ENCODE data around the gene DDX51. TPM values are rescaled to one million over a fixed set of nuclear protein-coding genes. Genes with fewer than 3 reads are reported as not detected.

DDX51 gene
- polyA plus RNA-seq, 2 of the 4 experiments (the other 2 are of a cell fraction) = 10.2 to 22.6 TPM

DNA sequence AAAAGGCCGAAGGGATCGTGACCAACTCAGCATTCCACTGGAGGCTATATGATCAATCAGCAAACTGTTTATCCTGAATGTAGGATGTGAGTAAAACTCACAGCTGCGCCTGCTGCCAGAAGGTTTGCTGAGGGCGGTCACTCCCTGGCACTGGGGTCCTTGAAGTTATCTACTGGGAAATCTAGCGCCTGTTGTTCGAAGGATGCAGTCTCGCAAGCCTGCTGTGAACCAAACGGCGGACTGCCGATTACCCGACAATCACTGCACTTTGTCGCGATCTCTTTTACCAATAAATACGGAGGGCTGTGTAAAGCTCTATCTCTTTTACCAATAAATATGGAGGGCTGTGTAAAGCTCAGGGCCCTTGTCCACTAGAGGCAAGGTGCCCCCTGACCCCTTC, 12.9 kb downstream of the DDX51 start:
- WGBS (ENCODE audit: missing lambda C conversion rate) = 97% methylated on average over 14 of the region's 14 CpGs
- FAIRE-seq (no peak), ATAC-seq (no peak)

DNA sequence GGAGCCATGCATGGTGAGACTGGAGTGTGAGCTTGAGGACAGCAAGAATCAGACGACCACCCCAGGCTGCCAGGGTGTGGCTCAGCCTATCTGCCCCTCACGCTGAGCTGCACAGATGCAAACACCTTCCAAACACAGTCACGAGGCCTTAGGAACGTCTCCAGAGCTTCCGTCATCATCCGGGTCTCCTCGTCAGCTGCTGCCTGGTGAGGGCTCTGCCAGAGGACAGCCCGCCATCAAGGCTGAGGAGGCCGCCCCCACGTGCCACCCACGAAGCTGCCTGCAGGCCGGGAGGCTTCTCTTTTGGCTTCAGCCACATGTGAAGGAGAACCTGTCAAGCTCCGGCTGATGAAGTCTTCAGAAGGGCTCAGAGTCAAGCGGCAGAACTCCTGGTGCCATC, 13.4 kb downstream of the DDX51 start:
- no peak overlapping the region for H3K4me3 ChIP-seq
- no peak for FAIRE-seq
- CTCF ChIA-PET = interaction anchor here (0.6 to 1.7 kb wide), 4 partner anchors 9 to 41 kb away, joined by 3 to 5 read pairs (median 3); no protein-coding TSS in a partner anchor
- DNase-seq (ENCODE audit: low read depth in 1 of 2, low spot score in 1 of 2) = no peak
- 80% methylated on average over 14 of the region's 14 CpGs for WGBS (ENCODE audit: missing lambda C conversion rate)
- no peak overlapping the region for H3K4me2 ChIP-seq
- H3K27ac ChIP-seq = no peak overlapping the region
- no peaks in the 10 kb centered on the region for H3K4me1 ChIP-seq
- TF ChIP-seq HOXB5 (CRISPR knock-in tag; IDR thresholded peaks at IDR 0.05) (no peak), ZC3H11A (IDR thresholded peaks at IDR 0.05) (no peak), SMC3 (IDR thresholded peaks at IDR 0.05) (no peak), HDAC2 (IDR thresholded peaks at IDR 0.05) (no peak), CHD2 (IDR thresholded peaks at IDR 0.05; ENCODE audit: low read length, partially characterized antibody) (no peak), NR3C1 (IDR thresholded peaks at IDR 0.05) (no peak), POLR2A (IDR thresholded peaks at IDR 0.05; ENCODE audit: low read length) (no peak), NFE2L2 (conservative IDR thresholded peaks at IDR 0.05; ENCODE audit: low read length) (no peak)
- TF ChIP-seq, protein P1, sequence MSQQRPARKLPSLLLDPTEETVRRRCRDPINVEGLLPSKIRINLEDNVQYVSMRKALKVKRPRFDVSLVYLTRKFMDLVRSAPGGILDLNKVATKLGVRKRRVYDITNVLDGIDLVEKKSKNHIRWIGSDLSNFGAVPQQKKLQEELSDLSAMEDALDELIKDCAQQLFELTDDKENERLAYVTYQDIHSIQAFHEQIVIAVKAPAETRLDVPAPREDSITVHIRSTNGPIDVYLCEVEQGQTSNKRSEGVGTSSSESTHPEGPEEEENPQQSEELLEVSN (IDR thresholded peaks at IDR 0.05; ENCODE audit: borderline replicate concordance, low read depth) = no peak
- H3K9me3 ChIP-seq = peaks cover 4% of the 10 kb centered on the region; the same call in 1 of the 3 replicates
- no peak for ATAC-seq
- POLR2A ChIA-PET = no interaction called here

More for the DNA sequence above, 12.9 kb downstream of the DDX51 start:
- no peak overlapping the region for H3K4me2 ChIP-seq
- no peak for TF ChIP-seq ZC3H11A (IDR thresholded peaks at IDR 0.05)
- no peak for TF ChIP-seq ZSCAN20 (CRISPR knock-in tag; IDR thresholded peaks at IDR 0.05)
- TF ChIP-seq MAFK (IDR thresholded peaks at IDR 0.05; ENCODE audit: partially characterized antibody) = no peak
- no peak for TF ChIP-seq JUNB (IDR thresholded peaks at IDR 0.05)
- TF ChIP-seq, protein P1 (IDR thresholded peaks at IDR 0.05; ENCODE audit: borderline replicate concordance, low read depth) = no peak
- TF ChIP-seq, protein P2, sequence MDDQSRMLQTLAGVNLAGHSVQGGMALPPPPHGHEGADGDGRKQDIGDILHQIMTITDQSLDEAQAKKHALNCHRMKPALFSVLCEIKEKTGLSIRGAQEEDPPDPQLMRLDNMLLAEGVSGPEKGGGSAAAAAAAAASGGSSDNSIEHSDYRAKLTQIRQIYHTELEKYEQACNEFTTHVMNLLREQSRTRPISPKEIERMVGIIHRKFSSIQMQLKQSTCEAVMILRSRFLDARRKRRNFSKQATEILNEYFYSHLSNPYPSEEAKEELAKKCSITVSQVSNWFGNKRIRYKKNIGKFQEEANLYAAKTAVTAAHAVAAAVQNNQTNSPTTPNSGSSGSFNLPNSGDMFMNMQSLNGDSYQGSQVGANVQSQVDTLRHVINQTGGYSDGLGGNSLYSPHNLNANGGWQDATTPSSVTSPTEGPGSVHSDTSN (IDR thresholded peaks at IDR 0.05) = no peak
- no peak for TF ChIP-seq CHD2 (IDR thresholded peaks at IDR 0.05; ENCODE audit: low read length, partially characterized antibody)
- TF ChIP-seq FOSB (CRISPR knock-in tag; IDR thresholded peaks at IDR 0.05) = no peak
- no peak for TF ChIP-seq RCOR1 (IDR thresholded peaks at IDR 0.05; ENCODE audit: low read depth, low read length)
- no peak for TF ChIP-seq SMC3 (IDR thresholded peaks at IDR 0.05)
- TF ChIP-seq KDM1A (IDR thresholded peaks at IDR 0.05; ENCODE audit: low read depth) = no peak
- TF ChIP-seq, protein P3, sequence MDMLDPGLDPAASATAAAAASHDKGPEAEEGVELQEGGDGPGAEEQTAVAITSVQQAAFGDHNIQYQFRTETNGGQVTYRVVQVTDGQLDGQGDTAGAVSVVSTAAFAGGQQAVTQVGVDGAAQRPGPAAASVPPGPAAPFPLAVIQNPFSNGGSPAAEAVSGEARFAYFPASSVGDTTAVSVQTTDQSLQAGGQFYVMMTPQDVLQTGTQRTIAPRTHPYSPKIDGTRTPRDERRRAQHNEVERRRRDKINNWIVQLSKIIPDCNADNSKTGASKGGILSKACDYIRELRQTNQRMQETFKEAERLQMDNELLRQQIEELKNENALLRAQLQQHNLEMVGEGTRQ (IDR thresholded peaks at IDR 0.05) = no peak
- no peak for TF ChIP-seq PHF8 (IDR thresholded peaks at IDR 0.05; ENCODE audit: borderline replicate concordance, low read depth)
- ChIA-PET POLR2A (no interaction called here), CTCF (interaction anchor here (1.7 kb wide), 1 partner anchor 9 kb away, joined by 5 read pairs; no protein-coding TSS in a partner anchor)
- no peak for DNase-seq (ENCODE audit: low read depth in 1 of 2, low spot score in 1 of 2)
- no peak overlapping the region for H3K4me3 ChIP-seq
- H3K4me1 ChIP-seq = no peaks in the 10 kb centered on the region
- no peak overlapping the region for H3K27ac ChIP-seq
- H3K9me3 ChIP-seq = peaks cover 4% of the 10 kb centered on the region; the same call in 1 of the 3 replicates

DNA sequence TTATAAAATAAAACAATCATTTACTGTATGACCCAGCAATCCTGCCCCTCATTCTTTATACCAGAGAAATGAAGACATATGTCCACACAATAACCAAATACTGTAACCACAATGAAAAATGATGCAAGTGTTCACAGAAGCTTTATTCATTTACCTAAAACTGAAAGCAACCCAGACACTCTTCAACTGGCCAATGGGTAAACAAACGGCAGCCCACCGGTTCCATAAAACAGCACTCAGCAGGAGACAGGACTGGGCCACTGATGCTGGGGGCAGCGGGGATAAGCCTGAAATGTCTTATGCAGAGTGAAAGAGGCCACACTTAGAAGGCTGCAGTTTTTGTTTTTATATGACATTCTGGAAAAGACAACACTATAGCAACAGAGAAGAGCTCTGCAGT, 15.1 kb downstream of the DDX51 start:
- peaks cover 4% of the 10 kb centered on the region; the same call in 1 of the 3 replicates for H3K9me3 ChIP-seq
- ChIA-PET CTCF (interaction anchor here (1.3 kb wide), 1 partner anchor 25 kb away, joined by 6 read pairs; no protein-coding TSS in a partner anchor), POLR2A (no interaction called here)
- H3K4me3 ChIP-seq = no peak overlapping the region
- H3K27ac ChIP-seq = no peak overlapping the region
- WGBS (ENCODE audit: missing lambda C conversion rate) = 97% methylated on average over 3 of the region's 3 CpGs
- FAIRE-seq (no peak), DNase-seq (ENCODE audit: low read depth in 1 of 2, low spot score in 1 of 2) (no peak), ATAC-seq (no peak)
- no peaks in the 10 kb centered on the region for H3K4me1 ChIP-seq
- H3K4me2 ChIP-seq = no peak overlapping the region
- TF ChIP-seq, protein P4, sequence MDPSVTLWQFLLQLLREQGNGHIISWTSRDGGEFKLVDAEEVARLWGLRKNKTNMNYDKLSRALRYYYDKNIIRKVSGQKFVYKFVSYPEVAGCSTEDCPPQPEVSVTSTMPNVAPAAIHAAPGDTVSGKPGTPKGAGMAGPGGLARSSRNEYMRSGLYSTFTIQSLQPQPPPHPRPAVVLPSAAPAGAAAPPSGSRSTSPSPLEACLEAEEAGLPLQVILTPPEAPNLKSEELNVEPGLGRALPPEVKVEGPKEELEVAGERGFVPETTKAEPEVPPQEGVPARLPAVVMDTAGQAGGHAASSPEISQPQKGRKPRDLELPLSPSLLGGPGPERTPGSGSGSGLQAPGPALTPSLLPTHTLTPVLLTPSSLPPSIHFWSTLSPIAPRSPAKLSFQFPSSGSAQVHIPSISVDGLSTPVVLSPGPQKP (IDR thresholded peaks at IDR 0.05; ENCODE audit: low read depth, low read length) = no peak
- no peak for TF ChIP-seq NFE2L2 (conservative IDR thresholded peaks at IDR 0.05; ENCODE audit: low read length)
- TF ChIP-seq HOXB13 (CRISPR knock-in tag; IDR thresholded peaks at IDR 0.05; ENCODE audit: low read depth) = no peak
- TF ChIP-seq HOXA7 (CRISPR knock-in tag; IDR thresholded peaks at IDR 0.05) = no peak
- TF ChIP-seq RAD21 (conservative IDR thresholded peaks at IDR 0.05 in 1 of 2, IDR thresholded peaks at IDR 0.05 in 1 of 2) = no peak
- TF ChIP-seq TFCP2L1 (CRISPR knock-in tag; IDR thresholded peaks at IDR 0.05) = no peak
- no peak for TF ChIP-seq EHF (CRISPR knock-in tag; IDR thresholded peaks at IDR 0.05)
- TF ChIP-seq, protein P5, sequence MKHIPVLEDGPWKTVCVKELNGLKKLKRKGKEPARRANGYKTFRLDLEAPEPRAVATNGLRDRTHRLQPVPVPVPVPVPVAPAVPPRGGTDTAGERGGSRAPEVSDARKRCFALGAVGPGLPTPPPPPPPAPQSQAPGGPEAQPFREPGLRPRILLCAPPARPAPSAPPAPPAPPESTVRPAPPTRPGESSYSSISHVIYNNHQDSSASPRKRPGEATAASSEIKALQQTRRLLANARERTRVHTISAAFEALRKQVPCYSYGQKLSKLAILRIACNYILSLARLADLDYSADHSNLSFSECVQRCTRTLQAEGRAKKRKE (CRISPR knock-in tag; IDR thresholded peaks at IDR 0.05; ENCODE audit: low read depth) = no peak
- TF ChIP-seq MAZ (IDR thresholded peaks at IDR 0.05; ENCODE audit: borderline replicate concordance, low read depth, low read length) = no peak
- no peak for TF ChIP-seq FOSL2 (IDR thresholded peaks at IDR 0.05)
- no peak for TF ChIP-seq FOSL2 (CRISPR knock-in tag; IDR thresholded peaks at IDR 0.05)
- no peak for TF ChIP-seq MAFK (IDR thresholded peaks at IDR 0.05; ENCODE audit: partially characterized antibody)
- TF ChIP-seq POLR2A (IDR thresholded peaks at IDR 0.05; ENCODE audit: low read length) = no peak

Measured in A549 (cell line).